SK-N-SH treated with all-trans-retinoic acid at 6 μM for 48 hours (cell line): ENCODE results near the gene LAMC1.

Experiments used
- ATAC-seq: fragments of 200-7000 bp; cut with Tn5 transposase; 3 replicates; pipeline ENCODE4 v1.9.1; 2020; ENCODE audit warnings: mild to moderate bottlenecking, moderate library complexity
- ARNTL ChIP-seq: fragments of 450-650 bp; formaldehyde crosslinking; IDR thresholded peaks from 2 replicates; pipeline ENCODE4 v1.5.0; 2020; ENCODE audit warnings: low read depth, mild to moderate bottlenecking, moderate library complexity, borderline replicate concordance
- BACH2 ChIP-seq: fragments of 250-450 bp; sonication (Bioruptor Pico); IDR thresholded peaks from 2 replicates; pipeline ENCODE4 v1.9.0; 2021; ENCODE audit warnings: mild to moderate bottlenecking, borderline replicate concordance
- CREB5 ChIP-seq: fragments of 250-450 bp; sonication (Bioruptor Pico); IDR thresholded peaks from 2 replicates; pipeline ENCODE4 v1.5.1; 2020; ENCODE audit warnings: low read depth, mild to moderate bottlenecking, moderate library complexity
- CSDC2 ChIP-seq: fragments of 250-450 bp; sonication (Bioruptor Pico); IDR thresholded peaks from 2 replicates; pipeline ENCODE4 v1.5.0; 2020; ENCODE audit warnings: mild to moderate bottlenecking, moderate library complexity
- ESRRG ChIP-seq: fragments of 250-450 bp; sonication (Bioruptor Pico); IDR thresholded peaks from 2 replicates; pipeline ENCODE4 v1.6.1; 2021; ENCODE audit warnings: mild to moderate bottlenecking
- GLIS3 ChIP-seq: fragments of 250-450 bp; sonication (Bioruptor Pico); IDR thresholded peaks from 2 replicates; pipeline ENCODE4 v1.5.0; 2020; ENCODE audit warnings: mild to moderate bottlenecking, moderate library complexity
- ISL1 ChIP-seq: fragments of 250-450 bp; sonication (Bioruptor Pico); IDR thresholded peaks from 2 replicates; pipeline ENCODE4 v2.1.2; 2022; ENCODE audit warnings: mild to moderate bottlenecking, moderate library complexity
- OSR1 ChIP-seq: fragments of 250-450 bp; sonication (Bioruptor Pico); IDR thresholded peaks from 2 replicates; pipeline ENCODE4 v1.8.0; 2022; ENCODE audit warnings: moderate library complexity, mild to moderate bottlenecking, inconsistent platforms
- PATZ1 ChIP-seq: fragments of 250-450 bp; sonication (Bioruptor Pico); IDR thresholded peaks from 2 replicates; pipeline ENCODE4 v1.8.0; 2020; ENCODE audit warnings: mild to moderate bottlenecking, moderate library complexity, borderline replicate concordance
- PPARA ChIP-seq: fragments of 250-450 bp; sonication (Bioruptor Pico); IDR thresholded peaks from 2 replicates; pipeline ENCODE4 v1.5.0; 2020; ENCODE audit warnings: mild to moderate bottlenecking, borderline replicate concordance
- RARB ChIP-seq: fragments of 250-450 bp; sonication (Bioruptor Pico); IDR thresholded peaks from 2 replicates; pipeline ENCODE4 v1.8.0; 2021; ENCODE audit warnings: mild to moderate bottlenecking, moderate library complexity
- SNAI2 ChIP-seq: fragments of 250-450 bp; sonication (Bioruptor Pico); IDR thresholded peaks from 2 replicates; pipeline ENCODE4 v1.5.0; 2020; ENCODE audit warnings: mild to moderate bottlenecking, moderate library complexity
- TCF4 ChIP-seq: fragments of 250-450 bp; sonication (Bioruptor Pico); IDR thresholded peaks from 2 replicates; pipeline ENCODE4 v1.8.0; 2021; ENCODE audit warnings: mild to moderate bottlenecking, moderate library complexity, borderline replicate concordance
- TOX ChIP-seq: fragments of 250-450 bp; sonication (Bioruptor Pico); IDR thresholded peaks from 2 replicates; pipeline ENCODE4 v1.8.0; 2021; ENCODE audit warnings: mild to moderate bottlenecking, moderate library complexity, borderline replicate concordance
- ZC3H10 ChIP-seq: fragments of 250-450 bp; sonication (Bioruptor Pico); IDR thresholded peaks from 2 replicates; pipeline ENCODE4 v1.5.1; 2021; ENCODE audit warnings: mild to moderate bottlenecking, moderate library complexity
- ZFP3 ChIP-seq: fragments of 250-450 bp; sonication (Bioruptor Pico); IDR thresholded peaks from 2 replicates; pipeline ENCODE4 v1.5.0; 2020; ENCODE audit warnings: mild to moderate bottlenecking, moderate library complexity
- ZFP30 ChIP-seq: fragments of 450-650 bp; formaldehyde crosslinking; IDR thresholded peaks from 2 replicates; pipeline ENCODE4 v1.5.0; 2022; ENCODE audit warnings: mild to moderate bottlenecking, moderate library complexity
- ZNF565 ChIP-seq: fragments of 450-650 bp; formaldehyde crosslinking; conservative IDR thresholded peaks from 2 replicates; pipeline ENCODE4 v1.5.0; 2020; ENCODE audit warnings: low read depth, mild to moderate bottlenecking, moderate library complexity
- ZNF70 ChIP-seq: fragments of 450-650 bp; formaldehyde crosslinking; IDR thresholded peaks from 2 replicates; pipeline ENCODE4 v1.5.0; 2020; ENCODE audit warnings: mild to moderate bottlenecking, moderate library complexity
- ZNF8 ChIP-seq: fragments of 450-650 bp; formaldehyde crosslinking; IDR thresholded peaks from 2 replicates; pipeline ENCODE4 v1.5.0; 2020; ENCODE audit warnings: mild to moderate bottlenecking, moderate library complexity
- TF ChIP-seq, protein P1 (sequence below): fragments of 250-450 bp; sonication (Bioruptor Pico); IDR thresholded peaks from 2 replicates; pipeline ENCODE4 v1.8.0; 2021; ENCODE audit warnings: low read depth, mild to moderate bottlenecking, moderate library complexity, borderline replicate concordance

Gene LAMC1

GRCh38 chr1:183124259-183124658 is 101.0 kb downstream of the LAMC1 start:
- TF ChIP-seq CREB5 (CRISPR knock-in tag) (no peak), ZFP3 (CRISPR knock-in tag) (no peak), GLIS3 (CRISPR knock-in tag) (no peak), OSR1 (CRISPR knock-in tag) (no peak), ESRRG (CRISPR knock-in tag) (no peak), ISL1 (CRISPR knock-in tag) (no peak), BACH2 (CRISPR knock-in tag) (no peak), ZFP30 (CRISPR knock-in tag) (no peak), PATZ1 (CRISPR knock-in tag) (no peak), RARB (no peak), PPARA (CRISPR knock-in tag) (no peak), SNAI2 (CRISPR knock-in tag) (no peak), ZC3H10 (CRISPR knock-in tag) (no peak)
- TF ChIP-seq, protein P1, sequence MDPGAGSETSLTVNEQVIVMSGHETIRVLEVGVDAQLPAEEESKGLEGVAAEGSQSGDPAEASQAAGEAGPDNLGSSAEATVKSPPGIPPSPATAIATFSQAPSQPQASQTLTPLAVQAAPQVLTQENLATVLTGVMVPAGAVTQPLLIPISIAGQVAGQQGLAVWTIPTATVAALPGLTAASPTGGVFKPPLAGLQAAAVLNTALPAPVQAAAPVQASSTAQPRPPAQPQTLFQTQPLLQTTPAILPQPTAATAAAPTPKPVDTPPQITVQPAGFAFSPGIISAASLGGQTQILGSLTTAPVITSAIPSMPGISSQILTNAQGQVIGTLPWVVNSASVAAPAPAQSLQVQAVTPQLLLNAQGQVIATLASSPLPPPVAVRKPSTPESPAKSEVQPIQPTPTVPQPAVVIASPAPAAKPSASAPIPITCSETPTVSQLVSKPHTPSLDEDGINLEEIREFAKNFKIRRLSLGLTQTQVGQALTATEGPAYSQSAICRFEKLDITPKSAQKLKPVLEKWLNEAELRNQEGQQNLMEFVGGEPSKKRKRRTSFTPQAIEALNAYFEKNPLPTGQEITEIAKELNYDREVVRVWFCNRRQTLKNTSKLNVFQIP = no peak
- ATAC-seq = no peak

- ATAC-seq = no peak
- TF ChIP-seq PPARA (CRISPR knock-in tag) = no peak
- no peak for TF ChIP-seq TOX (CRISPR knock-in tag)
- no peak for TF ChIP-seq PATZ1 (CRISPR knock-in tag)
- TF ChIP-seq ZC3H10 (CRISPR knock-in tag) = no peak
- TF ChIP-seq, protein P1 = no peak
- no peak for TF ChIP-seq CREB5 (CRISPR knock-in tag)
- TF ChIP-seq BACH2 (CRISPR knock-in tag) = no peak
- TF ChIP-seq TCF4 (CRISPR knock-in tag) = no peak
- no peak for TF ChIP-seq ZNF565 (CRISPR knock-in tag)
- TF ChIP-seq SNAI2 (CRISPR knock-in tag) = no peak
- no peak for TF ChIP-seq ISL1 (CRISPR knock-in tag)
- no peak for TF ChIP-seq ESRRG (CRISPR knock-in tag)
- no peak for TF ChIP-seq ZFP3 (CRISPR knock-in tag)
- no peak for TF ChIP-seq ZNF8 (CRISPR knock-in tag)
- TF ChIP-seq ARNTL (CRISPR knock-in tag) = no peak
- TF ChIP-seq RARB = no peak
- no peak for TF ChIP-seq OSR1 (CRISPR knock-in tag)
- no peak for TF ChIP-seq CSDC2 (CRISPR knock-in tag)
- TF ChIP-seq ZNF70 (CRISPR knock-in tag) = no peak
- TF ChIP-seq ZFP30 (CRISPR knock-in tag) = no peak
Measured at GRCh38 chr1:183125279-183125999, 102.2 kb downstream of the LAMC1 start.
